GM18498 (cell line): Measurements from ENCODE around the gene SLC15A4.
A peak's percentile ranks its signal among the peaks of the same experiment; 100 is the strongest.
"Not testable (repeated sequence)": the region's sequence is repeated elsewhere in the genome, so short reads cannot be mapped to it uniquely, and the experiment has no call there.

Source experiments
- ATAC-seq: cut with Tn5 transposase; IDR thresholded peaks from one replicate; pipeline ENCODE4 v1.9.1; 2021; ENCODE audit warnings: mild to moderate bottlenecking, moderate library complexity; ENCODE audit not compliant: unreplicated experiment

Gene SLC15A4

DNA sequence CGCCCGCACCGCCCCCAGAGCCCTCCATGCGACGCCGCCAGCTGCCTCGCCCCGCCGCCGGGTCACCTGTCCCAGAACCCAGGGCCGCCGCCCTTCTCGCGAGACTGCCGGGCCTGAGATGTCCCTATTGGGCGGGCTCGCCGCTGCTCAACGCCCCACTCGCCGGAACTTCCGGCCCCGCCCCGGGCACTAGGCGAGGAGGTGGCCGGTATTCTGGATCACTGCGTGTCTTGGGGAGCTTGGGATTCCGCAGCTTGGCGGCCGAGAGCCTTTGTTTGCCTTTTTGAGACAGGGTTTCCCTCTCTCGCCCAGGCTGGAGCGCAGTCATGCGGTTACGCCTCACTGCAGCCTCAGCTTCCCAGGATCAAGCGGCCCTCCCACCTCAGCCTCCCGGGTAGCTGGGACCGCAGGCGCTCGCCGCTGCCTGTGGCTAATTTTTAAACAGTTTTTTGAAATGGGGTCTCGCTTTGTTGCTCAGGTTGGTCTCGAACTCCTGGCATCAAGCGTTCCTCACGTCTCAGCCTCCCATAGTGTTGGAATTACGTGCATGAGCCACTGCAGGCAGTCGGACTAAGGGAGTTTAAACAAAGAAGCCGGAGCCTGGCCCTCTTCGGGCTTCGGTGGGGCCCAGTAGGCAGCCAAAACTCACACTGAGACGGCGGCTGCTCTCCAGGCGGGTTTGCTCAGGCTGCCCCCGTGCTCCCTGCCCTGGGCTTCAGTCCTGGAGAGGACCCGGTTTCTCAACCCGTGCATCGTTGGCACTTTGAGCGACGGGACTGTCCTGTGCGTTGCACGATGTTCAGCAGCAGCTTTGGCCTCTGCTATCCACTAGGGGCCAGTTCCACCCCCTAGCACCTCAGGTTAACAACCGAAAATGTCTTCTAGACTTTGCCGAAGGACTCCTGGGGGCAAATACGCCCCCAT lies at the start of gene SLC15A4:
Gene SLC15A4, minus strand, starts transcription at position 43 of the 924 bp plus-strand sequence. Its CDS starts 15 bp downstream, at position 28.
- peak; percentile 80 for ATAC-seq

DNA sequence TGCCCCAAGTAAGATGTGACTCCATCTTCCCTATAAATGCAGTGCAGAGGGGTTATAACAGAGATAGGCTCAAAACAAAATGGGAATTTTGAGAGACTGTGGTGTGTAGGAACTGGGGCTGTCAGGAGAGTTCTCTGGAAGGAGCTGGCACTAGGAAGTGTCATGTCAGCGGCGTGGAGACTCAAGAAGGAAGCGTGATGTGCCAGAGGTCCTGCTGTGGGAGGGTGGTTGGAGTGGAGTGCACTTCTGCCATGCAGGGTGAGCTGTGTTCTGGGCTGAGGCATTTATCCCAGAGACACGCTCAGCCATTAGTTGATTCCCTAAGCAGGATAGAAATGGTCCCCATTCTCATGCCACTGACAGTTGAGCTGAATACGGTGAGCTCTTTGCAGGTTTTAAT lies 48.5 kb upstream of the SLC15A4 start:
- no peak for ATAC-seq

DNA sequence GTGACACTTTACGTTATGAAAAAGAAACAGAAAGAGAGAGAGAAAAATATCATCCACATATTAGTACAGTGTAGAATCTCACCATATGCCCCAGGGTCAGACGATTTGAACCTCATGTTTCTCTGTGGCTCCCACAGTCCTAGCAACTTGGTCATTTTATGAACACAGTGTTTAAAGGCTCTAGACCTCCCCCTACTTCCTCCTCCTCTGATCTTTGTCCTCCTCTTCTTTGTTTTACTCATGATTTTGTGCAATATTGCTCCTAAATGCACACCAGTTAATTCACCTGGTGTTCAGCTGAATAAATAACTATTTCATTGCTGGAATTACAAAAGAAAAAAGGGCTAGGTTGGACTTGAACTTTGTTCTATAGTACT lies 47.7 kb upstream of the SLC15A4 start:
- ATAC-seq: peak; percentile 47

DNA sequence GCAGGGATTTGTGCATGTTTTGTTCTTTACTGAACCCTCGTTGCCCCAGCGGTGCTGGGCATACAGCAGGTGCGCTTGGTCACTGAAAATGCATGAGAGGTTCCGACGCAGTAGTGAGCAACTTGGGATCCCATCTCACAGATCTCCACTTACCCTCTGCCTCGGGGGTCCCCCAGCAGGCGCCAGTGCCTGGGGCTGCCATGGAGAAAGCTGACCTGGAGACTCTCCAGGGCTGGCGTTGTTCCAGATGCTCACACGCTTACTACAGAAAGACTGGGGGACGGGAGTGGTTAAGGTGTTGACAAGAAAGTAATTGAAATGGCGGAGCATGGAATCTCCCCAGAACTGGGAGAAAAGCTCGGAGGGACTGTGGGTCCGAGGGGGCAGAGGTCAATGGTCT lies 43.7 kb upstream of the SLC15A4 start:
- ATAC-seq: no peak

DNA sequence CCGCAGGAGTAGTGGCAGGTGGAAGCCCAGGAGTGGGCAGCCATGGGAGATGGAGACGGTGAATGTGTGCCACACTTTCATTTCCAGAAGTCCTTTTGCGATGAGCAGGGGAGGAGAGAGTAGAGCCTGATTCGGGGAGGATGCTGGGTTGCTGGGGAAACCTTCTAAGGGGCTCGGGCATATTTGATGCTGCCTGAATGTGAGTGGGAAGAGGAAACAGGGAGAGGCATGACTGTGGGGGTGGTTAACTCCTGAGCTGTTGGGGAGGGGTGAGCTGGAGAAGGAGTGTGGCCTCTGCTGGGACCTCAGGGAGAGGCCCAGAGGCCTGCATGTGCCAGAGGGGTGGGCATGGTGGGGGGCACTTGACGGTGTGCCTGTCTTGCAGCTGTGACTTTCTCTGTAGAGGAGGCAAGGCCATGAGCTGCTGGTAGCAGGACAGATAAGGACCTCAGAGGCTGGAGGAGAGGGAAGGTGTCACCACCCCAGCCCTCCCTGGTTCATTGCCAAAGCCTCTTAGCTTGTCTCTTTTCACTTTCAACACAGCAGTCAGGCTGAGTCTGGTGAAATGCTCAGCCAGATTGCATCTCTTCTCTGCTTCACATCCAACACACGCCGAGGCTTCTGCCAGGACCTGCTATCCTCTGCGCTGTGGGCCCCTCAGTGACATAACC lies 40.9 kb upstream of the SLC15A4 start:
- no peak for ATAC-seq

DNA sequence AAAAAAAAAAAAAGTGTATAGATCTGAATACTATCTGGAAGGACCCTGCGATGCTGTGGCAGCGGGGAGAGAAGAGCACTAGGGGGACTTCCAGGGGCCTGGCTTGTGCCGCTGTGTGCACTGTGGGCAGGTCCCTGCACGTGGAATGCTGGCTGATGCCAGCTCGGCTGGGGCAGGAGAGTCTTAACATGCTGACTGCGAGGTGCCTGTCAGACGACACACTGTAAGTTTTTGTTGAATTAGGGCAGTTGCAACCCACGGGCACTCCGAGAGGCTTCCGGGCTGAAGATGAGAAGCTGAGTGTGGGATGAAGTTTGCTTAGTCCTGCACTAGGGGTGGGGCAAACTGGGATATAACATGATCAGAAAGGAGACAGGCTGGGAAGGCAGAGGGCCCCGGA lies 40.2 kb upstream of the SLC15A4 start:
- no peak for ATAC-seq

DNA sequence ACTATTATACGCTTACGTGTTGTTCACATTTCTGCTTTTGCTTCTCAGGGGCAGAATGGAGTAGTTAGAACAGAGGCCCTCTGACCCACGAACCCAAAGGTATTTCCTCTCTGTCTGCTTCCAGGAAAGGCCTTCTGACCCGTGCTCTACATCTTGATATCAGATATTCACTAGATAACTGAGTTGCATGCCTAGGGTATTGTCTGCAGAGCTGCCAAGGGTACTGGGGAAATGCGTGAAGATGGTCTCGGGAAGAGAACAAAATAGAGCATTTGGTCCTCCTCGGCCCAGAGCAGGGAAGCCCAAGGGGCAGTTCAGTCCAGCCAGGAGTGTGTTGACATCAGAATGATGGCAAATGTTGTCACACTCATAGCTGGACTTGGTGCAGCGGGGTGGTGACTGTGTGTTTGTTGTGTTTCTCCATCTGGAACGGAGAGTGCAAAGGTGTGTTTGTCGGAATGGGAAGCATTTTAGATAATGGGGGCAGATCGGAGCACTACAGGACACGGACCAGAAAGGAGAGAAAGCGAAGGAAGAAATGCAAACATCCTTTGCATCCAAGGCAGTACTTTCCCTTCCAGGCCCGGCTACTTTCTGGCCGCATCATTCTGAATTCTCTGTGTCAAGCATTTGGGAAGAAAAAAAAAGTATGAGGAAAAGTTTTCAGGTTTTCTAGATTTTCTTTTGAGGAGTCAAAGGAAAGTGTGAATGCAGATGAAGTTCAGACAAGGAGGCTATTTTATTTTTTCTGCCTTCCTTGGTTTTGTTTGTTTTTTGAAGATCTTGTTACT lies 37.7 kb upstream of the SLC15A4 start:
- ATAC-seq: no peak

DNA sequence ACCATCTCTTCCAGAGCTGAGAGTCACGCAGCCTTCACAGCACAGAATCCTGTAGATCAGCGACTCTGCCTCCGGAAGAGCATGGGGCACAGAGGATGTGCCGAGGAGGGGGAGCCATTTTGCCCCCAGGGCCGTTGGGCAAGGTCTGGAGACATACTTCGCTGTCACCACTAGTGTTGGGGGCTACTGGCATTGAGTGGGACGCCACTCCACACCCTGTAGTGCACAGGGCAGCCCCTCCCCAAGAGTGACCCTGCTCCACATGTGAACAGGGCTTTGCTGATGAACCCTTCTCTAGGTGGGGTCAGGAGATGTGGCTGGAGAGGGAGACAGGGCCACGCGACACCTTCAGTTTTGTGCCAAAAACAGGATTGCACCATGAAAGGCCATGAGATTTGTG lies 35.6 kb upstream of the SLC15A4 start:
- no peak for ATAC-seq

DNA sequence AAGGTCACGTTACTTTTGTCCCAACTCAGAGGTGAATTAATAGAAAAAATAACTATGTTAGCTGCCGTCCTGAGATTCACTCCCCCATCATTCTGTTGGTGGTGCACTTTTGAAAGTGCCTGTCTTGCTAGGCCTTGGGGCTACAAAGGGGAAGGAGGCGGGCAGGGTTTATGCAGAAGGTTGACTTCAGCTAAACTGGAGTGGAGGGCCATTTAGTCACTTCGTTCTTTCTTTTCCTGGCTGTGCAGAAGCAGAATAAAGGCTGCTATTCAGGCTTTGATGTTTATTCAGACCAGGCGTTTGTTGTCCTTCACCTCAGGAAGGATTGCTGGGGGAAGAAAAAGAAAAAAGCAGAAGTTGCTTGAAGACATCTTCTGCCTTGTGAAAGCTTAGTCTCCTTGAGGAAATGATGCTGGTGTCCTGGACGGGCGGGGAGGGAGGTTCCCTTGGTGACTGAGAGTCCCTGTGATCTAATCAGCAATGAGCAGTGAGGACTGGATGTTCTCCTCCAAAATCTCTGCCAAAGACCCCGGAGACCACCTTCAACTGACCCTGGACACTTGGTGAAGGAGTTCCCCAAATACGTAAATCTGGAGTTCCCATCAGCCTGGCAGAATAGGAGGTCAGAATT lies 33.5 kb upstream of the SLC15A4 start:
- no peak for ATAC-seq

DNA sequence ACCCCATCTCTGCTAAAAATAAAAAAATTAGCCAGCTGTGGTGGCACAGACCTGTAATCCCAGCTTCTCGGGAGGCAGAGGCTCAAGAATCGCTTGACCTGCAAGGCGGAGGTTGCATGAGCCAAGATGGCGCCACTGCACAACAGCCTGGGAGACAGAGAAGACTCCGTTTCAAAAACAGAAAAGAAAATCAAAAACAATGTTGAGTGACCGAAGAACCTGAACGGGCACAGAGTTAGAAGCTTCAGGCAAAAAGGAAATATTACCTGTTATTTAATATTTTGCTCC lies 33.0 kb upstream of the SLC15A4 start:
- no peak for ATAC-seq

DNA sequence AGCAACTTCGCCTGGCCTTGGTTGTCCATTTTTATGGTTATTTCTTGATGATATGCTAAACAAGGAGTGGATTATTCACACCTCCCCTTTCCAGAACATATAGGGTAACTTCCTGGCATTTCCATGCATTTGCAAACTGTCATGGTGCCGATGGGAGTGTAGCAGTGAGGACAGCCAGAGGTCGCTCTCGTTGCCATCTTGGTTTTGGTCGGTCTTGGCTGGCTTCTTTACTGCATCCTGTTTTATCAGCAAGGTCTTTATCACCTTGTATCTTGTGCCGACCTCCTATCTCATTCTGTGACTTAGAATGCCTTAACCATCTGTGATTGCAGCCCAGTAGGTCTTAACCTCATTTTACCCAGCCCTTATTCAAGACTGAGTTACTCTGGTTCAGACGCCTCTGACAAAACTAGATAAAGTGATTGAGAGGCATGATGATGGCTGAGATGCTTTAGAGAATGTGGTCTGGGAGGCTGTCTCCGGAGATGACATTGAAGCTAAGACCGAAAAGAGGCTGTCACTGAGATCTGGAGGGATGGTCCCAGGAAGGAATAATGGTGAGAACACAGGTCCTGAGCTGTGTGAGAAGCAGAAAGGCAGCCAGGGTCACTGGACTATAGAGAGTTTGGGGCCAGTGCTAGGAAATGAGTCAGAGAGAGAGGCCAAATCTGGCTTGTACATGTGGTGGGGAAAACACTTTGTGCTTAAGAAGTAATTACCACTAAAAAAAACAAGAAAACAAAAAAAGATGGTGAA lies 32.5 kb upstream of the SLC15A4 start:
- no peak for ATAC-seq

DNA sequence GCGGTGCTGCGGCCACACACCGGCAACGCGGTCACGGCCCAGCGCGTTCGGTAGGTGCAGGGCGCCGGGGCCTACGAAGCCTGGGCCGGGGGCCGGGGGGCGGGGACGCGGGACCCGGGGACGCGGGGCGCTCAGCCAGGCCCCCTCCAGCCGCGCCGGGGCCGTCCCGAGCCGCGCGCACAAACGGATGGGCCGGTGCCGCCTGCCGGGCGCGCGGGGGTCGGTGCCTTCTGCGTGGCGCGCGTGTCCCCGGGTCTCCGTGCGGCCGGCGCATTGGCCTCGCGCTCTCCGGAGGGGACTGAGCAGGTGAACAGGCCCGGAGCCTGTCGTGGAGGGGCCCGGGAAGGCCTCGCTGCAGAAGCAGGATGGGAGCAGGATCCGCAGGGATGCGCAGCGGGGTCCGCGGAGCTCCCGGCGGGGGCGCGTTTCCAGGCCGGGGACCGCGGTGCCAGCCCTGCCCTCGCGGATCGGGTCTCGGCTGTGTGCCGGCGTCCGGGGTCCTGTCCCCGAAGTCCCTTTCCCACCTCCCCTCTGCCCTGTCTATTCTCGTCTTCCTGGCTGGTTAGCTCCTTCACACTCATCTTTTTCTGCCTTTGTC lies 29.9 kb upstream of the SLC15A4 start:
- peak; percentile 54 for ATAC-seq

DNA sequence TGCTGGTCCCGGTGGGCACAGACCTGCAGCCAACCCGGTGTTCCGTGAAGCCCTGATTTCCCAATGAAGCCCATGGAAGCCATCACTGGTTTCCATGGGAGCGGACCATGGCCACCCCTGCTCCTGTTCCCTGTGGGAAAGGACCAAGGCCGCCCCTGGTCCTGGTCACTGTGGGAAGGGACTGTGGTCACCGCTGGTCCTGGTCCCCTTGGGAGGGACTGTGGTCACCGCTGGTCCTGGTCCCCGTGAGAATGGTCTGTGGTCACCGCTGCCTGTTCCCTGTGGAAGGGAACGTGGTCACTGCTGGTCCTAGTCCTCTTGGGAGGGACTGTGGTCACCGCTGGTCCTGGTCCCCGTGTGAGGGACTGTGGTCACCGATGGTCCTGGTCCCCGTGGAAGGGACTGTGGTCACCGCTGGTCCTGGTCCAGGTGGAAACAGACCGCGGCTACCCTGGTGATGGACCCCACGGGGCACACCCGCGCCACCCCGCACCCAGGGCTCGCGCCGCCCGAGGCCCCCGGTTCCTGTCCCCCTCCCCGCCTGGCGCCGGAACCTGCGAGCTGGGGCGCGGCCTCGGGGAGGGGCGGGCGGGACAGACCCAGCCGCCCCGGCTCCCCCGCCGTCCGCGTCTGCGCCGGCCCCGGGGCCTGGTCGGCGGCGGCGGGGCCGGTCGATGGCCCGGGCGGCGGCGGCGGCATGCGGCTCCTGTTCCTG lies 29.3 kb upstream of the SLC15A4 start, which contains the start of gene GLT1D1:
Gene GLT1D1, plus strand, starts transcription at position 594 of the 715 bp plus-strand sequence. Its CDS starts 104 bp downstream, at position 698.
- peak; percentile 43 for ATAC-seq

DNA sequence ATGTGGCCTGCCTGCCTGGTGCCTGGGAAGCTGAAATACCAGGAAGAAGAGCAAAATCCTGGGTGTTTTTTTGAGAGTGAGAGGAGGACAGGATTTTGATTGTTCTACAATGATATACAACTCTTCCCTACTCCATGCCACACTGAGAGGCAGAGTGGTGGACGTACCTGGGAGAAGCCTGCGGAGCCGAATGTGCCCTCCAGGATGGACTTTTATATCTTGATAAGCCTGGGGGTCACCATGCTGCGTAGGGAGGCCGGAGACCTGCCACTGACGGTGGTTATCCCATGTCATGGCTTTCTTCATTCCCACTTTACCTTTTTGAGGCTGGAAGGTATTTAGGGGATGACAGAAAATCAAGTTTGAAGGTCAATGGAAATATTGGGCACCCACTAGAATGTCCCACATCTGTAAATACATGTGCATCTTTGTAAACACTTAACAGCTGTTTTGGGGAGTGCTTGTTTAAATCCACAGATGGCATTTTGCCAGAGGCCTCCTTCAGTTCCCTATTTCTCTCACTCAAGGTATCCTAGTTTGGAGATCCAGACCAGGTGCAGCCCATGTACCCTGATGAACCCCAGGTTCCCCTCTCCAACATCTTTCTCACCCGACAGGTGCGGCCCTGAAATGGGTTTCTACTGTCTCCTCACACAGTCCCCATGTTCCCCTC lies 28.4 kb upstream of the SLC15A4 start:
- no peak for ATAC-seq

DNA sequence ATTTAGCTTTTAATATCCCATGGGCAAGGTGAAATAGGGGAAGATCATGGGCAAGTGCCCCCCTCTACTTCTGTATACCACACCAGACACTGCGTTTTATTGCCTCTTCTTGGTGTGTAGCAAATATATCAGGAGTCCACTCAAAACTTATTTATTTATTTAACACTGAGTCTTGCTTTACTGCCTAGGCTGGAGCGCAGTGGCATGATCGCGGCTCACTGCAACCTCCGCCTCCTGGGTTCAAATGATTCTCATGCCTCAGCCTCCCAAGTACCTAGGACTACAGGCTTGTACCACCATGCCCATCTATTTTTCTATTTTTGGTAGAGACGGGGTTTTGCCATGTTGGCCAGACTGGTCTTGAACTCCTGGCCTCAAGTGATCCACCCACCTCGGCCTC lies 27.7 kb upstream of the SLC15A4 start:
- not testable (repeated sequence) for ATAC-seq

DNA sequence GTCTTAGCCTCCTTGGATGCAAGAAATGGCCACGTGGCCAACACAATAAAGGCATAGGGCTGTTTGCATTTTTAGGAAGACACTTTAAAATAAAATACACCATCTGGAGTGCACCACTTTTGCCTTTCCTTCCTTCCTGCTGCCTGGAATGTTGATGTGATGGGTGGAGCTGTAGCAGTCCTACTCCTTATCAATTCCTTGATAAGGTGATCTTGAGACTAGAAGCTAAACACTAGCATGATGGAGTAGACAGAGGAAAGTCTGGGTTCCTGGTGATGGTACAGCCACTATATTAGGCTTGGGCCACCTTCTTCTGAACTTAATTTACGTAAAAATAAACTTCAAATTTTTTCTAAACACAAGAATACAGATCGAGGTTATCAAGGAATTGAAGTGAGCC lies 26.6 kb upstream of the SLC15A4 start:
- no peak for ATAC-seq

DNA sequence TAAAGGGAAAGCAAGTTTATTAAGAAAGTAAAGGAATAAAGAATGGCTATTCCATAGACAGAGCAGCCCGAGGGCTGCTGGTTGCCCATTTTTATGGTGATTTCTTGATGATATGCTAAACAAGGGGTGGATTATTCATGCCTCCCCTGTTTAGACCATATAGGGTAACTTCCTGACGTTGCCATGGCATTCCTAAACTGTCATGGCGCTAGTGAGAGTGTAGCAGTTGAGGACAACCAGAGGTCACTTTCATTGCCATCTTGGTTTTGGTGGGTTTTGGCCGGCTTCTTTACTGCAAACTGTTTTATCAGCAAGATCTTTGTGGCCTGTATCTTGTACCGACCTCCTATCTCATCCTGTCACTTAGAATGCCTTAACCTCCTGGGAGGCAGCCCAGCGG lies 26.0 kb upstream of the SLC15A4 start:
- not testable (repeated sequence) for ATAC-seq

DNA sequence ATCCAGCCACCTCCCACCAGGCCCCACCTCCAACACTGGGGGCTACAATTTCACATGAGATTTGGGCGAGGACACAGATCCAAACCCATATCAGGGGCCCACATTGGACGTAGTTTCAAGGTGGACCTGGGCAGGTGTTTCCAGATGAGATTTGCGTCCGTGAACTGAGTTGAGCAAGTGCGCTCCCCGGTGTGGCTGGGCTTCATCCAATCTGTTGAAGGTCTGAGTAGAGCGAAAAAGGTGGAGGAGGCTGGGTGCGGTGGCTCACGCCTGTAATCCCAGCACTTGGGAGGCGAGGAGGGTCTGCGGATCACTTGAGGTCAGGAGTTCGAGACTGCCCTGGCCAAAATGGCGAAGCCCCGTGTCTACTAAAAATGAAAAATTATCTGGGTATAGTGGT lies 24.6 kb upstream of the SLC15A4 start:
- no peak for ATAC-seq

DNA sequence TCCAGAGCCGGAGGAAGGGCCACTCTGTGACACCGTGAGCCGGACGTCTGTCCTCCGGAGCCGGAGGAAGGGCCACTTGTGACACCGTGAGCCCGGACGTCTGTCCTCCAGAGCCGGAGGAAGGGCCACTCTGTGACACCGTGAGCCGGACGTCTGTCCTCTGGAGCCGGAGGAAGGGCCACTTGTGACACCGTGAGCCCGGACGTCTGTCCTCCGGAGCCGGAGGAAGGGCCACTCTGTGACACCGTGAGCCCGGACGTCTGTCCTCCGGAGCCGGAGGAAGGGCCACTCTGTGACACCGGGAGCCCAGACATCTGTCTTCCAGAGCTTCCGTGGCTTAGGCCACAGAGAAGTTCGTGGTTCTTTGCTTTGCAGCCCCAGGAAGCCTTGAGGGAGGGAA lies 22.9 kb upstream of the SLC15A4 start:
- not testable (repeated sequence) for ATAC-seq
